ENCODE measurements around the gene MAP3K12.
"Not testable (repeated sequence)": the region's sequence is repeated elsewhere in the genome, so short reads cannot be mapped to it uniquely, and the experiment has no call there.

MAP3K12 gene

GRCh38 chr12:53489242-53489864 is 9.9 kb downstream of the MAP3K12 start:
- no peak for DNase-seq

GRCh38 chr12:53486736-53487487 is 12.3 kb downstream of the MAP3K12 start:
- DNase-seq = no peak

- no peak for DNase-seq
Observed at GRCh38 chr12:53485955-53486735, 13.1 kb downstream of the MAP3K12 start.

- DNase-seq = no peak
Observed at GRCh38 chr12:53484686-53485575, 14.3 kb downstream of the MAP3K12 start.

GRCh38 chr12:53483979-53484377 is 15.3 kb downstream of the MAP3K12 start:
- DNase-seq = no peak

GRCh38 chr12:53483225-53483978 is 15.9 kb downstream of the MAP3K12 start:
- no peak for DNase-seq

GRCh38 chr12:53482626-53483168 is 16.6 kb downstream of the MAP3K12 start:
- DNase-seq = no peak

- no peak for DNase-seq
Observed at GRCh38 chr12:53481939-53482586, 17.2 kb downstream of the MAP3K12 start.

GRCh38 chr12:53481458-53481857 is 17.8 kb downstream of the MAP3K12 start:
- DNase-seq = not testable (repeated sequence)

- no peak for DNase-seq
Observed at GRCh38 chr12:53480491-53481442, 18.5 kb downstream of the MAP3K12 start.

GRCh38 chr12:53479331-53479730 is 19.9 kb downstream of the MAP3K12 start:
- no peak for DNase-seq

- DNase-seq = no peak
Observed at GRCh38 chr12:53478865-53479264, 20.4 kb downstream of the MAP3K12 start.

- DNase-seq = peak in 1 of 4 experiments; percentile 29
Observed at GRCh38 chr12:53476769-53477209, 22.5 kb downstream of the MAP3K12 start.

- peak in 2 of 4 experiments; percentile 35 to 36 for DNase-seq
Observed at GRCh38 chr12:53474819-53475218, 24.4 kb downstream of the MAP3K12 start.

GRCh38 chr12:53474077-53474476 is 25.2 kb downstream of the MAP3K12 start:
- no peak for DNase-seq

GRCh38 chr12:53472056-53472582 is 27.1 kb downstream of the MAP3K12 start:
- DNase-seq = no peak

GRCh38 chr12:53468282-53468681 is 31.0 kb downstream of the MAP3K12 start:
- DNase-seq = no peak

- DNase-seq = no peak
Observed at GRCh38 chr12:53467880-53468279, 31.4 kb downstream of the MAP3K12 start.

- no peak for DNase-seq
Observed at GRCh38 chr12:53467082-53467481, 32.2 kb downstream of the MAP3K12 start.
